ENCODE measurements around the gene HFE. TPM values are rescaled to one million over a fixed set of nuclear protein-coding genes. Genes with fewer than 3 reads are reported as not detected.
"Not testable (repeated sequence)": the region's sequence is repeated elsewhere in the genome, so short reads cannot be mapped to it uniquely, and the experiment has no call there.

Gene HFE, protein sequence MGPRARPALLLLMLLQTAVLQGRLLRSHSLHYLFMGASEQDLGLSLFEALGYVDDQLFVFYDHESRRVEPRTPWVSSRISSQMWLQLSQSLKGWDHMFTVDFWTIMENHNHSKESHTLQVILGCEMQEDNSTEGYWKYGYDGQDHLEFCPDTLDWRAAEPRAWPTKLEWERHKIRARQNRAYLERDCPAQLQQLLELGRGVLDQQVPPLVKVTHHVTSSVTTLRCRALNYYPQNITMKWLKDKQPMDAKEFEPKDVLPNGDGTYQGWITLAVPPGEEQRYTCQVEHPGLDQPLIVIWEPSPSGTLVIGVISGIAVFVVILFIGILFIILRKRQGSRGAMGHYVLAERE
- total RNA-seq, result 0.13 and 0.37 TPM in 2 replicates

DNA sequence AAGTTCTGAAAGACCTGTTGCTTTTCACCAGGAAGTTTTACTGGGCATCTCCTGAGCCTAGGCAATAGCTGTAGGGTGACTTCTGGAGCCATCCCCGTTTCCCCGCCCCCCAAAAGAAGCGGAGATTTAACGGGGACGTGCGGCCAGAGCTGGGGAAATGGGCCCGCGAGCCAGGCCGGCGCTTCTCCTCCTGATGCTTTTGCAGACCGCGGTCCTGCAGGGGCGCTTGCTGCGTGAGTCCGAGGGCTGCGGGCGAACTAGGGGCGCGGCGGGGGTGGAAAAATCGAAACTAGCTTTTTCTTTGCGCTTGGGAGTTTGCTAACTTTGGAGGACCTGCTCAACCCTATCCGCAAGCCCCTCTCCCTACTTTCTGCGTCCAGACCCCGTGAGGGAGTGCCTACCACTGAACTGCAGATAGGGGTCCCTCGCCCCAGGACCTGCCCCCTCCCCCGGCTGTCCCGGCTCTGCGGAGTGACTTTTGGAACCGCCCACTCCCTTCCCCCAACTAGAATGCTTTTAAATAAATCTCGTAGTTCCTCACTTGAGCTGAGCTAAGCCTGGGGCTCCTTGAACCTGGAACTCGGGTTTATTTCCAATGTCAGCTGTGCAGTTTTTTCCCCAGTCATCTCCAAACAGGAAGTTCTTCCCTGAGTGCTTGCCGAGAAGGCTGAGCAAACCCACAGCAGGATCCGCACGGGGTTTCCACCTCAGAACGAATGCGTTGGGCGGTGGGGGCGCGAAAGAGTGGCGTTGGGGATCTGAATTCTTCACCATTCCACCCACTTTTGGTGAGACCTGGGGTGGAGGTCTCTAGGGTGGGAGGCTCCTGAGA lies at the start of gene HFE:
Gene HFE (plus strand): TSS at position 146 of the 832 bp plus-strand sequence. CDS start 12 bp downstream, at position 158.
- no peaks in the 10 kb centered on the region for H3K27me3 Mint-ChIP-seq (ENCODE audit: insufficient read depth)
- peaks cover 6% of the 10 kb centered on the region for H3K36me3 Mint-ChIP-seq (ENCODE audit: low read depth)
- H3K4me3 Mint-ChIP-seq, result peak within 1 kb of the TSS; percentile 83
- intact Hi-C loops (cut with micrococcal nuclease), result loop anchor here (2.0 kb wide), 1 partner anchor 15 kb away; a partner anchor contains a TSS
- H3K27ac Mint-ChIP-seq, result no peak within 1 kb of the TSS
- H3K4me1 Mint-ChIP-seq (ENCODE audit: low read depth), result peaks cover 54% of the 10 kb centered on the region
- no peaks in the 10 kb centered on the region for H3K9me3 Mint-ChIP-seq
- peak; percentile 22 for DNase-seq (ENCODE audit: low spot score)

DNA sequence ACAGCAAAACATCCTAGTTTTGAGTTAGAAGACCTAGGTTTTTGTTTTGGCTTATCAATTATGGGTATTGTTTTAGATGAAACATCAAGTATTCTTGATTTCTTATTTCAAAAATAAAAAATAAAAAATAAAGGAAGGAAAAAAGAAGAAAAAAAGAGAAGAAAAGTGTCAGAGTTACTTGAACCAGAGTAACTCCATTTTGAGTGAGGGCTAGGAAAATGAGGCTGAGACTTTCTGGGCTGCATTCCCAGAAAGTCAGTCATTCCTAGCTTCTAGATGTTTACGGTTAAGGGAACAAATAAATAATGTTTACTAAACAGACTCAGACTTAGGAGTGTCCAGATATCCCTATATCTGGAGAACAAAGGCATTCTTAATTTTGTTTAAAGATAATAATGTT lies 45.3 kb upstream of the HFE start:
- no peak overlapping the region for H3K27ac Mint-ChIP-seq

DNA sequence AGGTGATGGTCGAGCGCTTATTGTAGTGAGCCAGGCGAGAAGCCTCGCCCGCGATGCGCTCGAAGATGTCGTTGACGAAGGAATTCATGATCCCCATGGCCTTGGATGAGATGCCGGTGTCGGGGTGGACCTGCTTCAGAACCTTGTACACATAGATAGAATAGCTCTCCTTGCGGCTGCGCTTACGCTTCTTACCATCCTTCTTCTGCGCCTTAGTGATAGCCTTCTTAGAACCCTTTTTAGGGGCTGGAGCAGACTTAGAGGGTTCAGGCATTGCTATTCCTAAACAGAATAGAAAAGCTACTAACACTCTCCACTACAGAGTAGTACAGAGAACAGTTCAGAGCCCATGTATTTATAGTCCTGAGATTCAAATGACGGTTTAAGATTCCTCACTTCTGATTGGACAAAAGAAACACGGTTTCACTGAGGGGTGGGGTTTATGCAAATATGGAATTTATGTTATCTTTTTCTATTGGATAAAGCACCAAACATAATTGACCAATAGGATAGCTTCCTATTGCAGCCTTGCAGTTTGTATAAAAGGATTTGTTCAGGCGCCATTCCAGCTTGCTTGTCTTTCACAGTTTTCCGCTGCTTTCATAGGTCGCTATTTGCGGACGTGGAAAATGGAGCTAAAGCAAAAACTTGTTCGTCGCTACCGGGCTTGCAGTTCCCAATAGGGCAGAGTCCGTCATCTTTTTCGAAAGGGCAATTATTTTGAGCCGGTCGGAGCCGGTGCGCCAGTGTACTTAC lies 43.7 kb upstream of the HFE start:
- DNase-seq (ENCODE audit: low spot score), result peak; percentile 74
- H3K4me3 Mint-ChIP-seq, result peak overlapping the region; percentile 86
- H3K27me3 Mint-ChIP-seq (ENCODE audit: insufficient read depth), result no peaks in the 10 kb centered on the region
- no peaks in the 10 kb centered on the region for H3K36me3 Mint-ChIP-seq (ENCODE audit: low read depth)
- intact Hi-C loops (cut with micrococcal nuclease), result loop anchor here (1.0 to 5.0 kb wide), 6 partner anchors 10 to 1104 kb away; a partner anchor contains a TSS
- peak overlapping the region; percentile 98 for H3K27ac Mint-ChIP-seq
- H3K4me1 Mint-ChIP-seq (ENCODE audit: low read depth), result peaks cover 43% of the 10 kb centered on the region
- H3K9me3 Mint-ChIP-seq, result no peaks in the 10 kb centered on the region

More for the DNA sequence above, 45.3 kb upstream of the HFE start:
- Mint-ChIP-seq H3K36me3 (ENCODE audit: low read depth) (no peaks in the 10 kb centered on the region), H3K4me3 (no peak overlapping the region), H3K27me3 (ENCODE audit: insufficient read depth) (no peaks in the 10 kb centered on the region), H3K9me3 (no peaks in the 10 kb centered on the region), H3K4me1 (ENCODE audit: low read depth) (peaks cover 32% of the 10 kb centered on the region)
- intact Hi-C loops (cut with micrococcal nuclease), result loop anchor here (5.0 kb wide), 1 partner anchor 1105 kb away; a partner anchor contains a TSS
- DNase-seq (ENCODE audit: low spot score), result no peak

DNA sequence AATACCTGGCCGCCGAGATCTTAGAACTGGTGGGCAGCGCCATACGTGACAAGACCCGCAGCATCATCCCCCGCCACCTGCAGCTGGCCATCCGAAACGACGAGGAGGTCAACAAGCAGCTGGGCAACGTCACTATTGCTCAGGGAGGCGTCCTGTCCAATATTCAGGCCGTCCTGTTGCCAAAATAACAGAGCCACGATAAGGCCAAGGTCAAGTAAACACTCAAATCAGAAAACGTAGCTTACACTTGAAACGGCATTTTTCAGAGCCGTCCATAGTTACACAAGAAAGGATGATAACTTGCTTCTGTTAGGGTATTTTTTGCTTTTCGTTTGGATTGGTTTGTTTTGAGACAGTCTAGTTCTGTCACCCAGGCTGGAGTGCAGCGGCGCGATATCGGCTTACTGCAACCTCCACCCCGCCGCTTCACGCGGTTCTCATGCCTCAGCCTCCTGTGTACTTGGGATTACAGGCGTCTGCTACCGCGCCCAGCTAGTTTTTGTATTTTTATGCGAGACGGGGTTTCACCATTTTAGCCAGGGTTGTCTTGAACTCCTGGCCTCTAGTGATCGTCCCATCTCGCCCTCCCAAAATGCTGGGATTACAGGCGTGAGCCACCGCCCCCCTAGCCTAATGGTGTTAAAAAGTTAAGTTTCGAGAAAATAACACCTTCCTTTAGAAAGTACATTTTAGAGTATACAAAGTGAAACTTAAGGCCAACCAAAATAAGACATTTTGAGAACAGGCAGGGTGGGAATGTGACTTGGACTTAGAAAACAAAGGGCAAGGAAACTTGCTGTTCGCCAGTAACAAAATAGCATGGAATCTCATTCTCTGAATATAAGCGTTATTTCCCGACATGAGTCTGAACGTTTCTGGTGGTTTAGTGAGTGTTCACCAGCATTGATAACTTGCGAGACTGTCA lies 42.8 kb upstream of the HFE start:
- intact Hi-C loops (cut with micrococcal nuclease), result loop anchor here (1.0 to 5.0 kb wide), 4 partner anchors 11 to 1103 kb away; a partner anchor contains a TSS
- no peaks in the 10 kb centered on the region for H3K27me3 Mint-ChIP-seq (ENCODE audit: insufficient read depth)
- no peak for DNase-seq (ENCODE audit: low spot score)
- H3K36me3 Mint-ChIP-seq (ENCODE audit: low read depth), result no peaks in the 10 kb centered on the region
- H3K4me1 Mint-ChIP-seq (ENCODE audit: low read depth), result peaks cover 49% of the 10 kb centered on the region
- H3K4me3 Mint-ChIP-seq, result peak overlapping the region; percentile 86
- peak overlapping the region; percentile 98 for H3K27ac Mint-ChIP-seq
- H3K9me3 Mint-ChIP-seq, result no peaks in the 10 kb centered on the region

DNA sequence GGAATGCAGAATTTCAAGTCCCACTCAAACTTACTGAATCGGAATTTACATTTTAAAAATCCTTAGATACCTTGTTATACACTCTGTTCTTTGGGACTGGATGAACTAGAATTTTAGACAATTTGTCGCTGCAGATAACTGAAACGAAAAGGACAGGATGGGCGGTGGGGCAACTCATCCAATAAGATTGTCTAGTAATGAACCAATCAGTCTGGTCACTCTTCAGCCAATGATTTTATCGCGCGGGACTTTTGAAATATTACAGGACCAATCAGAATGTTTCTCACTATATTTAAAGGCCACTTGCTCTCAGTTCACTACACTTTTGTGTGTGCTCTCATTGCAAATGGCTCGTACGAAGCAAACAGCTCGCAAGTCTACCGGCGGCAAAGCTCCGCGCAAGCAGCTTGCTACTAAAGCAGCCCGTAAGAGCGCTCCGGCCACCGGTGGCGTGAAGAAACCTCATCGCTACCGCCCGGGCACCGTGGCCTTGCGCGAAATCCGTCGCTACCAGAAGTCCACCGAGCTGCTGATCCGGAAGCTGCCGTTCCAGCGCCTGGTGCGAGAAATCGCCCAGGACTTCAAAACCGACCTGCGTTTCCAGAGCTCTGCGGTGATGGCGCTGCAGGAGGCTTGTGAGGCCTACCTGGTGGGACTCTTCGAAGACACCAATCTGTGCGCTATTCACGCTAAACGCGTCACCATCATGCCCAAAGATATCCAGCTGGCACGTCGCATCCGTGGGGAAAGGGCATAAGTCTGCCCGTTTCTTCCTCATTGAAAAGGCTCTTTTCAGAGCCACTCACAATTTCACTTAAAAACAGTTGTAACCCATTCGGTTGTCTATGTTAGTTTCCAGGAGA lies 41.9 kb upstream of the HFE start:
- Mint-ChIP-seq H3K4me1 (ENCODE audit: low read depth) (peaks cover 49% of the 10 kb centered on the region), H3K36me3 (ENCODE audit: low read depth) (no peaks in the 10 kb centered on the region), H3K4me3 (peak overlapping the region; percentile 86), H3K9me3 (no peaks in the 10 kb centered on the region), H3K27ac (peak overlapping the region; percentile 98), H3K27me3 (ENCODE audit: insufficient read depth) (no peaks in the 10 kb centered on the region)
- DNase-seq (ENCODE audit: low spot score), result peak; percentile 82
- intact Hi-C loops (cut with micrococcal nuclease), result loop anchor here (1.0 to 2.0 kb wide), 3 partner anchors 10 to 172 kb away; a partner anchor contains a TSS

DNA sequence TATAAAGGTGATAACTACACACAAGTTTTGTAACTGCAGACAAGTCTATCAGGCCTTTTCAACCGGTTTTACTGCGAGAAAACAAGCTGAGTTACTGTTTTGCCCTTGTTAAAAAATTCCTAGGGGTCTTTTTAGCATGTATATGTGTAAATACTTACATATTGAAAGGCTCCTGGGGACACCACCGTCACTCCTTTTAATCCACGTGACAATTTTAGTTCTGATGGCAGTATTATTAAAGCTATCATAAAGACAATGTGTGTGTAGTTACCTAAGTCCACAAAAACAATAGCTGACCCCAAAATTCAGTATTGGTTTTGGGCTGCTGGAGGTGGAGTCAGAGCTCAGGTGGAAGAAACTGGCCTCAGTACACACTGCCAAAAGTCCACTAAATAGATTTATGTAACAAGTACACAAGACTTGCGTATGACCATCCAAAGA lies 41.3 kb upstream of the HFE start:
- peak overlapping the region; percentile 86 for H3K4me3 Mint-ChIP-seq
- no peaks in the 10 kb centered on the region for H3K9me3 Mint-ChIP-seq
- no peak for DNase-seq (ENCODE audit: low spot score)
- no peaks in the 10 kb centered on the region for H3K27me3 Mint-ChIP-seq (ENCODE audit: insufficient read depth)
- peak overlapping the region; percentile 98 for H3K27ac Mint-ChIP-seq
- no peaks in the 10 kb centered on the region for H3K36me3 Mint-ChIP-seq (ENCODE audit: low read depth)
- intact Hi-C loops (cut with micrococcal nuclease), result loop anchor here (1.0 to 2.0 kb wide), 3 partner anchors 9 to 171 kb away; a partner anchor contains a TSS
- H3K4me1 Mint-ChIP-seq (ENCODE audit: low read depth), result peaks cover 49% of the 10 kb centered on the region

DNA sequence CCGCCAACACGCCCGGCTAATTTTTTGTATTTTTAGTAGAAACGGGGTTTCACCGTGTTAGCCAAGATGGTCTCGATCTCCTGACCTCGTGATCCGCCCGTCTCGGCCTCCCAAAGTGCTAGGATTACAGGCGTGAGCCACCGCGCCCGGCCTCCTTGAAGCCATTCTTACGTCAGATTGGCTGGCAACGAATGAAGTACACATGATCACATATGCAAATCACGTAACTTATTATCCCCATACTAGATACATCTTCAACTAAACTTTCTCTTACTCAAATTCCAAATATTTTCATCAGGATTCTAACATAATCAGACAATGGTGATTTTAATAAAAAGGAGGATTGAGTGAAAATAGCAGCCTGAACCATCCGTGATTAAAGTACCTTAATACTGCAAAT lies 39.9 kb upstream of the HFE start:
- Mint-ChIP-seq H3K4me1 (ENCODE audit: low read depth) (peaks cover 54% of the 10 kb centered on the region), H3K4me3 (peak overlapping the region; percentile 13)
- H3K9me3 Mint-ChIP-seq; H3K36me3 Mint-ChIP-seq (ENCODE audit: low read depth); DNase-seq (ENCODE audit: low spot score); H3K27ac Mint-ChIP-seq; intact Hi-C loops (cut with micrococcal nuclease); H3K27me3 Mint-ChIP-seq (ENCODE audit: insufficient read depth): not testable (repeated sequence)

DNA sequence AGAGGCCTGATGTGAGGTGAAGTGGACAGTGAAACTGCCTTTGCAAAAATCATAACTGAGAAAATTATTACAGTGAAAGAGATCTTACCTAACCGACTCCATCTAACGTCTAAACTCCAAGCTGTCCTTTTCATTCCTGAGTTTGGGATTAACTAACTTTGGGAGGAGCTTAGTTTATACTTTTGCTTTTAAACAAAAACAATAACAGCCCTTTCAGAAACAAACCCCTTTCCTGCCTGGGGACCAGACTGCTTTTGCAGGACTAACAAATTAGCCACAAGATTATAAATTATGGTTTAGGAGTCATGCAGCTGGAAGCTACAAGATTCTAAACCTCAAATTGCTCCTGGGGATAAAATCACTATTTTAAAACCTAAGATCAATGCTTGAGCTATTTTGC lies 38.6 kb upstream of the HFE start:
- Mint-ChIP-seq H3K27me3 (ENCODE audit: insufficient read depth) (no peaks in the 10 kb centered on the region), H3K9me3 (no peaks in the 10 kb centered on the region), H3K4me1 (ENCODE audit: low read depth) (peaks cover 48% of the 10 kb centered on the region), H3K36me3 (ENCODE audit: low read depth) (no peaks in the 10 kb centered on the region), H3K4me3 (no peak overlapping the region), H3K27ac (no peak overlapping the region)
- no peak for DNase-seq (ENCODE audit: low spot score)
- intact Hi-C loops (cut with micrococcal nuclease), result no loop called here

DNA sequence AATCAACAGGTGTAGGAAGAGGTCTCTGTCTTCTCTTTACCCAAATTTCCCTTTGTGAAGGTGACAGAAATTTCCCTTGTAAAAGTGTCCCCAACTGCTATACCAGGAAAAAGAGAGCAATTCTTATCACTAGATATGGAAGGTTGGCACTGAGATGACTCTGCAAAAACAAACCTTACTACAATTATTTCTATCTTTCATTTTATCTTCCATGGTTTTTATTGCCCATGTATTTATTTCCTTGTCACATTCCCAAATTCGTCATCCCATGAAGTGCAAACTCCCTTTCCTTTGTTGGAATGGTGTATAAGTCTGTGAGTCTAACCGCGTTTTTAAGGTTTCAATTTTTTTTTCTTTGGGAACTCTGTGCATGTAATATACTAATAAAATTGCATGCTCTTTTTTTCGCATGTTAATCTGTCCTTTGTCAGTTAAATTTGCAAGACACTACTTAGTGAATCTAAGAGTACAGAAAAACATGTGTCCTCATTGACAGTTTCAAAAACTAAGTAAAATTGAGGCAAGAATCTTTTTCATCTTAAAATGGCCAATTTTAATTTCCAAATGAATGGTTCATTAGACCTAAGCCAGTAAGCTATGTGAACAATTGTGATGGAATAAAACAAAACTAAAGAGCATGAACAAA lies 35.4 kb upstream of the HFE start:
- no peaks in the 10 kb centered on the region for H3K36me3 Mint-ChIP-seq (ENCODE audit: low read depth)
- no peak for DNase-seq (ENCODE audit: low spot score)
- peaks cover 48% of the 10 kb centered on the region for H3K4me1 Mint-ChIP-seq (ENCODE audit: low read depth)
- H3K27ac Mint-ChIP-seq, result no peak overlapping the region
- H3K27me3 Mint-ChIP-seq (ENCODE audit: insufficient read depth), result peaks cover 3% of the 10 kb centered on the region
- H3K9me3 Mint-ChIP-seq, result no peaks in the 10 kb centered on the region
- intact Hi-C loops (cut with micrococcal nuclease), result loop anchor here (10.0 kb wide), 1 partner anchor 483 kb away; the partner anchor contains the start of gene HMGN4
- H3K4me3 Mint-ChIP-seq, result no peak overlapping the region

DNA sequence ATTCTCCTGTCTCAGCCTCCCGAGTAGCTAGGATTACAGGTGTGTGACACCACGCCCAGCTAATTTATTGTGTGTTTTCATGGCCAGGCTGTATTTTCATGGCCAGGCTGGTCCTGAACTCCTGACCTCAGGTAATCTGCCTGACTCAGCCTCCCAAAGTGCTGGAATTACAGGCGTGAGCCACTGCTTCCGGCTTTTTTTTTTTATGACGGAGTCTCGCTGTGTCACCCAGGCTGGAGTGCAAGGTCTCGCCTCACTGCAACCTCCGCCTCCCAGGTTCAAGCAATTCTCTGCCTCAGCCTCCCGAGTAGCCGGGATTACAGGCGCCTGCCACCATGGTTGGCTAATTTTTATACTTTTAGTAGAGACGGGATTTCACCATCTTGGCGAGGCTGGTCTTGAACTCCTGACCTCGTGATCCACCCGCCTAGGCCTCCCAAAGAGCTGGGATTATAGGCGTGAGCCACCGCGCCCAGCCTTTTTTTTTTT lies 34.4 kb upstream of the HFE start:
- Mint-ChIP-seq H3K27ac (peak overlapping the region; percentile 48), H3K4me1 (ENCODE audit: low read depth) (peaks cover 52% of the 10 kb centered on the region), H3K4me3 (peak overlapping the region; percentile 11)
- not testable (repeated sequence) for H3K27me3 Mint-ChIP-seq (ENCODE audit: insufficient read depth); H3K9me3 Mint-ChIP-seq; H3K36me3 Mint-ChIP-seq (ENCODE audit: low read depth); DNase-seq (ENCODE audit: low spot score)
- intact Hi-C loops (cut with micrococcal nuclease), result loop anchor here (10.0 kb wide), 1 partner anchor 482 kb away; the partner anchor contains the start of gene HMGN4

Data from activated T-helper 1 cell treated with anti-CD3 and anti-CD28 coated beads, Interleukin-12 subunit alpha, Interleukin-12 subunit beta, Interleukin-2, Interleukin-4 antibody, amounts not matched to agents 30 ng/mL and 10 ng/mL and 1 ng/mL, durations not matched to agents 14 hours and 24 hours and 36 hours (primary cell).